Coronary artery (tissue), 2 donors: Measurements from ENCODE around the gene CEACAM16.

Source experiments
- DNase-seq: peaks from one replicate; pipeline ENCODE4 v3.0.0-alpha.2; 2017; ENCODE audit warnings: low spot score
- H3K27ac ChIP-seq, 2 donors: fragments of 200-600 bp; sonication (generic); one replicate each; pipeline ENCODE4 v1.5.1; 2016 to 2019
- H3K4me3 ChIP-seq: fragments of 200-600 bp; sonication (generic); 2 replicates; pipeline ENCODE4 v1.5.1; 2016; ENCODE audit warnings: mild to moderate bottlenecking, moderate library complexity
- TF ChIP-seq, protein P1 (sequence below): fragments of 200-600 bp; sonication (generic); IDR thresholded peaks from one replicate; pipeline ENCODE4 v1.5.1; 2019; ENCODE audit warnings: antibody characterized with exemption

The CEACAM16 gene

DNA sequence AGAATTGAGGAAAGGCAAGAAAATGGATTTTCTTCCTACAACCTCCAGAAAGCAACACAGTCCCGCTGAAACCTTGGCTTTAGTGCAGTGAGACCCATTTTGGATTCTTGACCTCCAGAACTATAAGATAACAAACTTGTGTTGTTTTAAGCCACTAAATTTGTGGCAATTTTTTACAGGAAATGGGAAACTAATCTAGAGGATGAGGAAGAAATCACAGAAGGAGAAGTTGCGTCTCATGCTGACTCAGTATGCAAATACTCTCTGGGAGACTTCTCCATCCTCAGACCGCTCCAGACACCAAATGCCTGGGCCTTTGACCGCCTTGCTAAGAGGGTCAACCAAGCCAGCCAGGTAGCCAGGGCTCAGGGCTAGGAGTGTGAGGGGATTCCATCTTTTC, 13.1 kb upstream of the CEACAM16 start:
- no peak overlapping the region for H3K27ac ChIP-seq
- TF ChIP-seq, protein P1, sequence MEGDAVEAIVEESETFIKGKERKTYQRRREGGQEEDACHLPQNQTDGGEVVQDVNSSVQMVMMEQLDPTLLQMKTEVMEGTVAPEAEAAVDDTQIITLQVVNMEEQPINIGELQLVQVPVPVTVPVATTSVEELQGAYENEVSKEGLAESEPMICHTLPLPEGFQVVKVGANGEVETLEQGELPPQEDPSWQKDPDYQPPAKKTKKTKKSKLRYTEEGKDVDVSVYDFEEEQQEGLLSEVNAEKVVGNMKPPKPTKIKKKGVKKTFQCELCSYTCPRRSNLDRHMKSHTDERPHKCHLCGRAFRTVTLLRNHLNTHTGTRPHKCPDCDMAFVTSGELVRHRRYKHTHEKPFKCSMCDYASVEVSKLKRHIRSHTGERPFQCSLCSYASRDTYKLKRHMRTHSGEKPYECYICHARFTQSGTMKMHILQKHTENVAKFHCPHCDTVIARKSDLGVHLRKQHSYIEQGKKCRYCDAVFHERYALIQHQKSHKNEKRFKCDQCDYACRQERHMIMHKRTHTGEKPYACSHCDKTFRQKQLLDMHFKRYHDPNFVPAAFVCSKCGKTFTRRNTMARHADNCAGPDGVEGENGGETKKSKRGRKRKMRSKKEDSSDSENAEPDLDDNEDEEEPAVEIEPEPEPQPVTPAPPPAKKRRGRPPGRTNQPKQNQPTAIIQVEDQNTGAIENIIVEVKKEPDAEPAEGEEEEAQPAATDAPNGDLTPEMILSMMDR: no peak
- DNase-seq: no peak
- H3K4me3 ChIP-seq: no peak overlapping the region

DNA sequence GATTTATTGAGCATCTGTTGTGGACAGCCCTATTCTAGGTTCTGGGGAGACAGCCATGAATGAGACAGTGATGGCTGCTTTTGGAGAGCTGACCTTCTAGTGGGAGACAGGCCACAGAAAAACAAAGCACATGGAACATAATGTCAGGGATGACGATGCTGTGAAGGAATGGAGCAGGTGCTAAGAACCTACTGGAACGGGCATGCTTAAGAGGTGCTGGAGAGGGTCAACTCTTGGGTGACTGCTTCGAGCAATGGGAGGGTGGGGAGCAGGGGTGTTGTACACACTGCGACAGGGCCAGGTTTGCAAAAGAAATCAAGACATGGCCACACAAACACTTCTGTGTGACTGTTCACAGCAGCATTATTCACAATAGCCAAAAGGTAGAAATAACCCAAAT, 12.1 kb upstream of the CEACAM16 start:
- TF ChIP-seq, protein P1: no peak
- no peak for DNase-seq
- no peak overlapping the region for H3K27ac ChIP-seq
- H3K4me3 ChIP-seq: no peak overlapping the region

DNA sequence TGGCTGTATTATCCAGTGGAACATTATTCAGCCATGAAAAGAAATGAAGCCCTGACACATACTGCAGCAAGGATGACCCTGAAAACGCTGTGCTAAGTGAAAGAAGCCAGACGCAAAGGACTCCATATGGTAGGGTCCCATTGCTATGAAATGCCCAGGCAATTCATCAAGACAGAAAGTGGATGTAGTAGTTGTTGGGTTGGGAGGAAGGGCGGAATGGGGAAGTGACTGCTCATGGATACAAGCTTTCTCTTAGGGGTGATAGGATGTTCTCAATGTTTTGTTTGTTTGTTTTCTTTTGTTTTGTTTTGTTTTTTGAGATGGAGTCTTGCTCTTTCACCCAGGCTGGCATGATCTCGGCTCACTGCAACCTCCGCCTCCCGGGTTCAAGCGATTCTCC, 11.1 kb upstream of the CEACAM16 start:
- TF ChIP-seq, protein P1: no peak
- Histone ChIP-seq H3K4me3 (no peak overlapping the region), H3K27ac (no peak overlapping the region)
- DNase-seq: no peak

DNA sequence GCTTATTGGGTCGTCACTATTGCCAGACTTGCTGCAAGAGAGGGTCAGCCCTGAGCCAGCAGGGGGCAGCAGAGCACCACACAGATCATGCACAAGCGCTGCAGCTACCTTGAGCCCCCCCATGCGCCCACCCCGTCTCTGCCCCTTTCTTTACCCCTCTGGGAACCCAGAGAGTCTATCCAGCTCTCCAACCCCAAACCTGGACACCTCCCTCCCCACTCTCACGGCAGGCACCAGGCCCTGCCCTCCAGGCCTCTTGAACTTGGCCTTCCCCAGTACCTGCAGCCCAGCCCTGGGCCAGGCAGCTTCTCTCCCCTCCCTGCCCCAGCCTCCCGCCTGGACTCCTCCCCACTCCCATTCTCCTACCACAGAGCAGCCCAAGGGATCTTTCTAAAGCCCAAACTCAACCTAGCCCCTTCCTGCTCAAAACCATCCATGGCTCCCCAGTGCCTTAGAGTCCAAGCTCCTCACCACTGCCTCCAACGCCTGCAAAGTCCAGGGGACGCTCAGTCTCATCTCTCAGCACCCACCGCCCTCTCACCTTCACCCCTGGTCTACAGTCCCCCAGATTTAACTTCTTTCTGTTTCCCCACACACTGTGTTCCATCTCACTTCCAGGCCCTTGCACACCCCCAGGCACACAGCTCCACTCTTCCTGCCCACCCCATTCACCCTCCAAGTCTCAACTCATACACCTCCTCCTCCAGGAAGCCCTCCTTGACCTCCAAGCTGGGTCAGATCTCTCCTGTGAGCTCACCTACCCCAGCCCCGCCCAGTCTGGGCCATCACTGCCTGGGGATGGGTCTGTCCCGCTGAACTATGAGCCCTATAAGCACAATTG, 9.4 kb upstream of the CEACAM16 start:
- Histone ChIP-seq H3K27ac (no peak overlapping the region), H3K4me3 (no peak overlapping the region)
- TF ChIP-seq, protein P1: peak; percentile 91
- DNase-seq: no peak

DNA sequence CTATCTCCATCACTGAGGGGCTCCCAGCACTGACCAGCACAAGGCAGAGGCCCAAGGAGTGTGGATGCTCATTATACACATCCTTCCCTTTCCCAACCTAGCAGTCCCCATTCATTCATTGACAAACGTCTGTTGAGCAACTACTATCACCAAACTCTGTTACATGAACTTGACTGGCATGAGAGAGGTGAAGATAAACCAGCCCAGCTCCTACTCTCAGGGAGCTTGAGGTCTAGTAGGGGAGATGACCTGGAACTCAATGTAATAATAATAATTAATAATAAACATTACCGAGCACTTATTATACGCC, 8.9 kb upstream of the CEACAM16 start:
- no peak overlapping the region for H3K27ac ChIP-seq
- TF ChIP-seq, protein P1: no peak
- DNase-seq: no peak
- H3K4me3 ChIP-seq: no peak overlapping the region

DNA sequence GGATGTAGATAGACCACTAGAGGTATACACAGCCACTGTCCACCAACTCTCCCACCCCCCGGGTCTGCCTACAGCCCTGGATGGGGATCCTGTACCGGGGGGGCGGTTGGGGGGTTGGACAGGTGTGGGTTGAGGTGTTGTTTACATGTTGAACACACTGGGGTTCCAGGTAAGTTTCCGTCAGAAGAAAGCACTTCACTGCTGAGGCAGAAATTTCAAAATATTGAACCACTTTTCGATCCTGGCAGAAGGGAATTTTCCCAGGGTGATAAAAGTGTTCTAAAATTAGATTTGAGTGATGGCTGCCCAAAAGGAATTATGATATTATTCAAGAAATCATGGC, 6.6 kb upstream of the CEACAM16 start:
- Histone ChIP-seq H3K4me3 (peak overlapping the region; percentile 25), H3K27ac (peak overlapping the region in 1 of 2 donors; percentile 77)
- TF ChIP-seq, protein P1: no peak
- no peak for DNase-seq

DNA sequence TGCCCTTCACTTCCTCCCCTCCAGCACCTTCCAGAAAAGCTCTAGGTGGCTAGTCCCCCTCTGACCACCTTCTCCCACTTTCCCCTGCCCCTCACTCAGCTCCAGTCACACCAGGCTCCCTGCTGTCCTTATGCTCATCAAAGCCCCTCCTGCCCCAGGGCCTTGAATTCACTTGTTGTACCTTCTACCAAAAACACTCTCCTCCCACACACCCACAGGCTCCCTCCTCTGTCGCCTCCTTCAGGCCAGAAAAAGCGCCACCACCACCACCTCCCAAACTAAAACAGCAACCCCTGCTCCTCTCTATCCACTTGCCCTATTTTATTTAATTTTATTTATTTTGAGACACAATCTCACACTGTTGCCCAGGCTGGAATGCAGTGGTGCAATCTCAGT, 4.8 kb upstream of the CEACAM16 start:
- Histone ChIP-seq H3K27ac (no peak overlapping the region), H3K4me3 (no peak overlapping the region)
- no peak for DNase-seq
- TF ChIP-seq, protein P1: no peak
